Adrenal gland (tissue), 12 donors: Measurements from ENCODE around the gene PITRM1. TPM values are rescaled to one million over a fixed set of nuclear protein-coding genes. Genes with fewer than 3 reads are reported as not detected.

Experiments
- DNase-seq, 7 donors: peaks; one replicate each; pipeline ENCODE4 v3.0.0-alpha.2; 2019 to 2020
- H3K27ac ChIP-seq, 5 donors: fragments of 200-600 bp; sonication (generic) in 4 of 5; 1 replicate in 3 of 5; 2 replicates in 2 of 5; pipeline versions ENCODE4 v1.5.1 to v1.8.0; 2016 to 2020; ENCODE audit warnings: mild to moderate bottlenecking in 1 of 5
- H3K27me3 ChIP-seq: fragments of 200-600 bp; 2 replicates; pipeline ENCODE4 v1.8.0; 2021
- H3K36me3 ChIP-seq, 2 donors: fragments of 200-600 bp; replicated peaks in 1 of 2; 1 replicate in 1 of 2; 2 replicates in 1 of 2; pipeline versions ENCODE4 v1.5.1 to v1.8.0; 2018 to 2022
- H3K4me1 ChIP-seq, 2 donors: fragments of 200-600 bp; replicated peaks in 1 of 2; 1 replicate in 1 of 2; 2 replicates in 1 of 2; pipeline versions ENCODE4 v1.5.1 to v1.8.0; 2018 to 2021
- H3K4me3 ChIP-seq, 4 donors: fragments of 200-600 bp; sonication (generic) in 3 of 4; one replicate each; pipeline ENCODE4 v1.5.1; 2016 to 2018
- H3K9me3 ChIP-seq, 3 donors: fragments of 200-600 bp; sonication (generic) in 1 of 3; replicated peaks in 1 of 3; 1 replicate in 2 of 3; 2 replicates in 1 of 3; pipeline versions ENCODE4 v1.5.1 to v1.8.0; 2016 to 2021
- CTCF ChIP-seq, 6 experiments: fragments of 450-650 bp in 4 of 6; fragments of 200-600 bp in 2 of 6; sonication (generic) in 1 of 6; IDR thresholded peaks; 1 replicate in 5 of 6; 2 replicates in 1 of 6; pipeline versions ENCODE4 v1.5.1 to v1.8.0; 2016 to 2021; ENCODE audit warnings: antibody characterized with exemption in 6 of 6, mild to moderate bottlenecking in 2 of 6, moderate library complexity in 1 of 6
- POLR2A ChIP-seq, 2 donors: fragments of 450-650 bp; IDR thresholded peaks; one replicate each; pipeline ENCODE4 v1.6.1; 2017; ENCODE audit warnings: antibody characterized with exemption in 2 of 2, mild to moderate bottlenecking in 2 of 2, moderate library complexity in 1 of 2
- WGBS, 4 donors: extraction: QIAGEN DNeasy Blood & Tissue Kit in 2 of 4; methylation state at CpG; one replicate each; pipeline versions ENCODE4 v1.1.5 to v1.1.7; 2013 to 2017; 5-methylcytosine and 5-hydroxymethylcytosine counted together
- intact Hi-C, 2 donors: fragments of 100-400 bp; cut with DNase I; formaldehyde crosslinking; loops; one replicate each; pipeline versions ENCODE4 v1.14.1 to v1.15.0; 2022 to 2023
- polyA plus RNA-seq, 3 donors: library from polyadenylated mRNA; stranded (reverse); fragments of 200-250 nt in 2 of 3; fragments of 350-450 nt in 1 of 3; fragmentation: Illumina TruSeq in 1 of 3; extraction: RNeasy Lipid Tissue Mini Kit (QIAGEN cat#74804) in 1 of 3; gene quantifications; one replicate each; pipeline ENCODE4 v1.2.3, GENCODE V29; 2013 to 2014
- total RNA-seq, 9 donors: library from RNA; depleted of rRNA in 4 of 9; stranded (reverse); fragments of >200 nt in 4 of 9; fragments of 120-200 nt in 1 of 9; fragmentation: NEBNext Ultra II Directional in 1 of 9; extraction: Animal tissue kit (Norgen Biotek cat#: 25700) in 1 of 9; gene quantifications; one replicate each; pipeline versions ENCODE4 v1.1.0 to v1.2.4, GENCODE V29; 2013 to 2023
- donor health status: healthy with polysubstance abuse.
- donor health status: Bipolar disorder and iron deficiency.
- donor health status: DM: yes; HTN: yes; CAD: no.
- donor health status: DM: no; HTN: no; CAD: no.
- donor health status: DM: no; HTN: no; CAD: no.
- donor health status: DM: yes; HTN: yes; CAD: no.

Gene PITRM1
- total and polyA plus RNA-seq, 12 donors, result 83.0 to 204 (median 102) TPM

- Histone ChIP-seq H3K27me3 (no peaks in the 10 kb centered on the region), H3K27ac (no peak overlapping the region), H3K36me3 (no peaks in the 10 kb centered on the region), H3K9me3 (no peaks in the 10 kb centered on the region), H3K4me3 (no peak overlapping the region), H3K4me1 (no peaks in the 10 kb centered on the region)
- TF ChIP-seq POLR2A (IDR thresholded peaks at IDR 0.05), result no peak
- TF ChIP-seq CTCF (IDR thresholded peaks at IDR 0.05), result no peak
- intact Hi-C loops, result no loop called here
- WGBS, 4 donors, result 83 to 89% (median 86%) methylated on average over 12 of the region's 12 CpGs
- no peak for DNase-seq
These were observed 45.3 kb upstream of the PITRM1 start for GRCh38 chr10:3217853-3218252.

- WGBS, 4 donors, result 78 to 87% (median 82%) methylated on average over 2 of the region's 2 CpGs
- intact Hi-C loops, result no loop called here
- TF ChIP-seq CTCF (IDR thresholded peaks at IDR 0.05), result no peak
- no peak for TF ChIP-seq POLR2A (IDR thresholded peaks at IDR 0.05)
- Histone ChIP-seq H3K9me3 (no peaks in the 10 kb centered on the region), H3K27ac (no peak overlapping the region), H3K27me3 (no peaks in the 10 kb centered on the region), H3K4me1 (no peaks in the 10 kb centered on the region), H3K4me3 (no peak overlapping the region), H3K36me3 (no peaks in the 10 kb centered on the region)
- DNase-seq, result no peak
These were observed 44.7 kb upstream of the PITRM1 start for GRCh38 chr10:3217301-3217700.

GRCh38 chr10:3215153-3215775, 42.7 kb upstream of the PITRM1 start:
- no peak overlapping the region for H3K4me3 ChIP-seq
- no peaks in the 10 kb centered on the region for H3K27me3 ChIP-seq
- H3K9me3 ChIP-seq, result no peaks in the 10 kb centered on the region
- H3K36me3 ChIP-seq, result no peaks in the 10 kb centered on the region
- intact Hi-C loops, result no loop called here
- 78 to 81% (median 80%) methylated on average over 12 to 14 of the region's 14 CpGs for WGBS, 4 donors
- no peak overlapping the region for H3K27ac ChIP-seq
- DNase-seq, result no peak
- no peak for TF ChIP-seq CTCF (IDR thresholded peaks at IDR 0.05)
- no peak for TF ChIP-seq POLR2A (IDR thresholded peaks at IDR 0.05)
- H3K4me1 ChIP-seq, result no peaks in the 10 kb centered on the region

GRCh38 chr10:3213758-3214515, 41.4 kb upstream of the PITRM1 start:
- 84 to 89% (median 88%) methylated on average over 15 to 20 of the region's 20 CpGs for WGBS, 4 donors
- H3K27ac ChIP-seq, result no peak overlapping the region

More at GRCh38 chr10:3213758-3214515, 41.4 kb upstream of the PITRM1 start:
- no peak for DNase-seq
- Histone ChIP-seq H3K4me3 (no peak overlapping the region), H3K27me3 (no peaks in the 10 kb centered on the region), H3K9me3 (no peaks in the 10 kb centered on the region), H3K4me1 (no peaks in the 10 kb centered on the region), H3K36me3 (no peaks in the 10 kb centered on the region)
- TF ChIP-seq CTCF (IDR thresholded peaks at IDR 0.05), result no peak
- TF ChIP-seq POLR2A (IDR thresholded peaks at IDR 0.05), result no peak
- intact Hi-C loops, result no loop called here
